H9 (cell line): ENCODE results near the gene POLE3. TPM values are rescaled to one million over a fixed set of nuclear protein-coding genes. Genes with fewer than 3 reads are reported as not detected.

ENCODE experiments used
- DNase-seq: peaks from one replicate; pipeline ENCODE4 v3.0.0-alpha.2; 2017
- H2AFZ ChIP-seq: one replicate; pipeline ENCODE4 v1.6.1; 2013; ENCODE audit warnings: mild to moderate bottlenecking, low read length, control low read depth, moderate library complexity
- H2AK5ac ChIP-seq: 2 replicates; pipeline ENCODE4 v1.6.1; 2013; ENCODE audit warnings: low read length, control low read depth, mixed read lengths; ENCODE audit not compliant: insufficient read length
- H2BK120ac ChIP-seq: one replicate; pipeline ENCODE4 v1.6.1; 2013; ENCODE audit warnings: low read depth, mild to moderate bottlenecking, low read length, control low read depth, inconsistent platforms; ENCODE audit not compliant: poor library complexity, severe bottlenecking
- H2BK12ac ChIP-seq: 2 replicates; pipeline ENCODE4 v1.6.1; 2013; ENCODE audit warnings: low read length, control low read depth, mixed read lengths, low read depth; ENCODE audit not compliant: insufficient read length
- H2BK15ac ChIP-seq: 2 replicates; pipeline ENCODE4 v1.6.1; 2013; ENCODE audit warnings: low read depth, low read length, control low read depth
- H2BK20ac ChIP-seq: one replicate; pipeline ENCODE4 v1.6.1; 2013; ENCODE audit warnings: low read depth, mild to moderate bottlenecking, low read length, control low read depth, inconsistent platforms; ENCODE audit not compliant: poor library complexity, severe bottlenecking
- H2BK5ac ChIP-seq: 2 replicates; pipeline ENCODE4 v1.6.1; 2013; ENCODE audit warnings: low read length, control low read depth, mixed read lengths; ENCODE audit not compliant: insufficient read length
- H3K14ac ChIP-seq: 2 replicates; pipeline ENCODE4 v1.6.1; 2013; ENCODE audit warnings: low read length, control low read depth; ENCODE audit not compliant: insufficient read depth
- H3K18ac ChIP-seq: 2 replicates; pipeline ENCODE4 v1.6.1; 2013; ENCODE audit warnings: low read depth, mild to moderate bottlenecking, mixed read lengths, low read length, control low read depth; ENCODE audit not compliant: insufficient read length
- H3K23ac ChIP-seq: 2 replicates; pipeline ENCODE4 v1.6.1; 2013; ENCODE audit warnings: low read length, control low read depth, mixed read lengths, low read depth; ENCODE audit not compliant: insufficient read length
- H3K23me2 ChIP-seq: 2 replicates; pipeline ENCODE4 v1.6.1; 2013; ENCODE audit warnings: low read depth, mild to moderate bottlenecking, mixed read lengths, low read length, control low read depth; ENCODE audit not compliant: insufficient read length, poor library complexity, severe bottlenecking
- H3K27ac ChIP-seq: 2 replicates; pipeline ENCODE4 v1.5.1; 2013; ENCODE audit warnings: low read length, control low read depth, mixed read lengths, low read depth; ENCODE audit not compliant: insufficient read length
- H3K27me3 ChIP-seq: 2 replicates; pipeline ENCODE4 v1.6.1; 2013; ENCODE audit warnings: low read length, control low read depth, inconsistent platforms; ENCODE audit not compliant: insufficient read depth
- H3K4ac ChIP-seq: 2 replicates; pipeline ENCODE4 v1.6.1; 2013; ENCODE audit warnings: low read depth, mild to moderate bottlenecking, control low read depth, inconsistent platforms, low read length, moderate library complexity
- H3K4me1 ChIP-seq: 2 replicates; pipeline ENCODE4 v1.6.1; 2013; ENCODE audit warnings: low read length, control low read depth, inconsistent platforms; ENCODE audit not compliant: insufficient read depth
- H3K4me2 ChIP-seq: 2 replicates; pipeline ENCODE4 v1.6.1; 2013; ENCODE audit warnings: low read length, control low read depth, mixed read lengths; ENCODE audit not compliant: insufficient read length, insufficient read depth
- H3K56ac ChIP-seq: 2 replicates; pipeline ENCODE4 v1.6.1; 2013; ENCODE audit warnings: low read depth, mild to moderate bottlenecking, mixed read lengths, low read length, control low read depth; ENCODE audit not compliant: insufficient read length
- H3K79me1 ChIP-seq: 2 replicates; pipeline ENCODE4 v1.6.1; 2013; ENCODE audit warnings: low read depth, mild to moderate bottlenecking, moderate library complexity, low read length, control low read depth, inconsistent platforms; ENCODE audit not compliant: insufficient read depth, poor library complexity, severe bottlenecking
- H3K79me2 ChIP-seq: 2 replicates; pipeline ENCODE4 v1.6.1; 2013; ENCODE audit warnings: low read length, control low read depth, inconsistent platforms; ENCODE audit not compliant: insufficient read depth
- H3K9ac ChIP-seq: 2 replicates; pipeline ENCODE4 v1.6.1; 2013; ENCODE audit warnings: low read length, control low read depth, mixed read lengths; ENCODE audit not compliant: insufficient read length; ENCODE audit errors: extremely low read depth
- H3K9me3 ChIP-seq: one replicate; pipeline ENCODE4 v1.6.1; 2013; ENCODE audit warnings: low read depth, low read length, inconsistent platforms; ENCODE audit not compliant: control insufficient read depth
- H3T11ph ChIP-seq: one replicate; pipeline ENCODE4 v1.6.1; 2013; ENCODE audit warnings: mild to moderate bottlenecking, low read length, control low read depth, inconsistent platforms
- H4K20me1 ChIP-seq: one replicate; pipeline ENCODE4 v1.6.1; 2013; ENCODE audit not compliant: control insufficient read depth, insufficient read length, insufficient read depth
- H4K5ac ChIP-seq: 2 replicates; pipeline ENCODE4 v1.6.1; 2013; ENCODE audit warnings: low read depth, mild to moderate bottlenecking, mixed read lengths, low read length, control low read depth; ENCODE audit not compliant: insufficient read length
- H4K8ac ChIP-seq: replicated peaks from 2 replicates; pipeline ENCODE4 v1.6.1; 2013; ENCODE audit warnings: low read length, control low read depth, mixed read lengths, low read depth; ENCODE audit not compliant: insufficient read length
- H4K91ac ChIP-seq: 2 replicates; pipeline ENCODE4 v1.6.1; 2013; ENCODE audit warnings: low read depth, mild to moderate bottlenecking, moderate library complexity, mixed read lengths, low read length, control low read depth; ENCODE audit not compliant: insufficient read length
- H3K27ac Mint-ChIP-seq, 3 experiments: 2 replicates in 2 of 3; 3 replicates in 1 of 3; pipeline ENCODE4 v1.8.0; 2020 to 2021; ENCODE audit warnings: mixed read lengths in 3 of 3, mild to moderate bottlenecking in 1 of 3, moderate library complexity in 1 of 3
- H3K27me3 Mint-ChIP-seq: 2 replicates; pipeline ENCODE4 v1.8.0; 2021; ENCODE audit warnings: low read depth, mild to moderate bottlenecking, moderate library complexity, mixed read lengths
- H3K36me3 Mint-ChIP-seq, 3 experiments: 2 replicates in 2 of 3; 3 replicates in 1 of 3; pipeline ENCODE4 v1.8.0; 2020 to 2021; ENCODE audit warnings: low read depth in 3 of 3, mixed read lengths in 3 of 3; ENCODE audit not compliant: insufficient read depth in 1 of 3
- H3K4me1 Mint-ChIP-seq, 2 experiments: 2 replicates each; pipeline ENCODE4 v1.8.0; 2020; ENCODE audit warnings: mixed read lengths in 2 of 2
- H3K4me3 Mint-ChIP-seq, 2 experiments: 2 replicates in 1 of 2; 3 replicates in 1 of 2; pipeline ENCODE4 v1.8.0; 2020 to 2021; ENCODE audit warnings: mild to moderate bottlenecking in 2 of 2, mixed read lengths in 2 of 2, moderate library complexity in 1 of 2
- H3K9me3 Mint-ChIP-seq, 2 experiments: 2 replicates in 1 of 2; 3 replicates in 1 of 2; pipeline ENCODE4 v1.8.0; 2020; ENCODE audit warnings: mild to moderate bottlenecking in 2 of 2, mixed read lengths in 2 of 2, moderate library complexity in 1 of 2
- CTCF ChIP-seq: fragments of 200-600 bp; sonication (generic); conservative IDR thresholded peaks from 3 replicates; pipeline ENCODE4 v1.8.0; 2021; ENCODE audit warnings: antibody characterized with exemption, mild to moderate bottlenecking
- WGBS: extraction: QIAGEN DNeasy Blood & Tissue Kit; methylation state at CpG from one replicate; pipeline ENCODE4 v1.1.7; 2013; ENCODE audit warnings: missing lambda C conversion rate, low lambda C conversion rate, mixed read lengths; ENCODE audit not compliant: insufficient read length; ENCODE audit errors: extremely low coverage; 5-methylcytosine and 5-hydroxymethylcytosine counted together
- total RNA-seq: library from RNA; stranded (reverse); gene quantifications from 2 replicates; pipeline ENCODE4 v1.2.1, GENCODE V29; 2021

Gene POLE3
- total RNA-seq, 1 experiment from 2014 or later = 82.4 TPM

DNA sequence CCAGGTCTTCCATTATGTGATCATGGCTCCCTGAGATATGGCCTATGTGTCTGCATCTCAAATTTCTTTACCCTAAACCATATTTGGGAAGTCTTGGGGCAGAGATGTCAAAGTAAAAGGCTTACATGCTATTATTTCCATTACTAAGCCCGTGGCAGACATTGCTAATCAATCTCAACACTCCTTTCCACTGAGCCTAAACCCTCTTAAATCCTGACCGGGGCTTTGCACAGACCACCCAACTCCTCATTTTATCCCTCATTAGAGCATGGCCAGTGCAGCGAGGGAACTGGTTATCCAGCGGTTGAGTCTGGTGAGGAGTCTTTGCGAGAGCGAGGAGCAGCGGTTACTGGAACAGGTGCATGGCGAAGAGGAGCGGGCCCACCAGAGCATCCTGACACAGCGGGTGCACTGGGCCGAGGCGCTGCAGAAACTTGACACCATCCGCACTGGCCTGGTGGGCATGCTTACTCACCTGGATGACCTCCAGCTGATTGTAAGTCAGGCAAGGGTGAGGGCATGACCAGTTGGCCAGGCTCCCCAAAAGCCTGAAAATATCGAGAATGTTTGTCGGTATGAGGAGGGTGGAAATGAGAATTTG is 50.1 kb downstream of the POLE3 start:
- H2AK5ac ChIP-seq = no peak overlapping the region
- H3K27ac Mint-ChIP-seq = no peak overlapping the region
- no peak overlapping the region for H3K9ac ChIP-seq
- H2BK12ac ChIP-seq = no peak overlapping the region
- H3K79me2 ChIP-seq = no peaks in the 10 kb centered on the region
- no peaks in the 10 kb centered on the region for H3K27me3 ChIP-seq
- H2BK5ac ChIP-seq = no peak overlapping the region
- no peak overlapping the region for H3K4me3 Mint-ChIP-seq
- no peak overlapping the region for H4K91ac ChIP-seq
- H3K23me2 ChIP-seq = no peaks in the 10 kb centered on the region
- peak; percentile 15 for DNase-seq
- no peak overlapping the region for H2BK120ac ChIP-seq
- H4K8ac ChIP-seq = no peak overlapping the region
- no peak overlapping the region for H3K18ac ChIP-seq
- TF ChIP-seq CTCF = no peak
- H2BK20ac ChIP-seq = no peak overlapping the region
- peaks cover 6 to 7% of the 10 kb centered on the region in 2 experiments for H3K4me1 Mint-ChIP-seq
- H3T11ph ChIP-seq = no peak overlapping the region
- no peak overlapping the region for H2BK15ac ChIP-seq
- no peaks in the 10 kb centered on the region for H3K9me3 ChIP-seq
- no peak overlapping the region for H3K4me2 ChIP-seq
- H3K27ac ChIP-seq = no peak overlapping the region
- no peaks in the 10 kb centered on the region; a peak in 1 of 7 replicates for H3K36me3 Mint-ChIP-seq
- no peak overlapping the region for H3K56ac ChIP-seq
- no peak overlapping the region for H4K5ac ChIP-seq
- H3K4me1 ChIP-seq = no peaks in the 10 kb centered on the region; the same call in 1 of the 2 replicates
- H3K79me1 ChIP-seq = no peaks in the 10 kb centered on the region
- no peak overlapping the region for H3K23ac ChIP-seq
- no peak overlapping the region for H3K14ac ChIP-seq
- H4K20me1 ChIP-seq = no peaks in the 10 kb centered on the region
- no peak overlapping the region for H2AFZ ChIP-seq
- no peaks in the 10 kb centered on the region for H3K9me3 Mint-ChIP-seq
- no peak overlapping the region for H3K4ac ChIP-seq
- no CpG with 5 or more reads among the region's 15 CpGs for WGBS
- H3K27me3 Mint-ChIP-seq = no peaks in the 10 kb centered on the region
